ENCODE measurements around the gene SNN.

The SNN gene

GRCh38 chr16:11673091-11674000, 5.1 kb downstream of the SNN start:
- H3K4me3 ChIP-seq (ENCODE audit: low read depth, low read length): no peak overlapping the region
- TF ChIP-seq, protein P1, sequence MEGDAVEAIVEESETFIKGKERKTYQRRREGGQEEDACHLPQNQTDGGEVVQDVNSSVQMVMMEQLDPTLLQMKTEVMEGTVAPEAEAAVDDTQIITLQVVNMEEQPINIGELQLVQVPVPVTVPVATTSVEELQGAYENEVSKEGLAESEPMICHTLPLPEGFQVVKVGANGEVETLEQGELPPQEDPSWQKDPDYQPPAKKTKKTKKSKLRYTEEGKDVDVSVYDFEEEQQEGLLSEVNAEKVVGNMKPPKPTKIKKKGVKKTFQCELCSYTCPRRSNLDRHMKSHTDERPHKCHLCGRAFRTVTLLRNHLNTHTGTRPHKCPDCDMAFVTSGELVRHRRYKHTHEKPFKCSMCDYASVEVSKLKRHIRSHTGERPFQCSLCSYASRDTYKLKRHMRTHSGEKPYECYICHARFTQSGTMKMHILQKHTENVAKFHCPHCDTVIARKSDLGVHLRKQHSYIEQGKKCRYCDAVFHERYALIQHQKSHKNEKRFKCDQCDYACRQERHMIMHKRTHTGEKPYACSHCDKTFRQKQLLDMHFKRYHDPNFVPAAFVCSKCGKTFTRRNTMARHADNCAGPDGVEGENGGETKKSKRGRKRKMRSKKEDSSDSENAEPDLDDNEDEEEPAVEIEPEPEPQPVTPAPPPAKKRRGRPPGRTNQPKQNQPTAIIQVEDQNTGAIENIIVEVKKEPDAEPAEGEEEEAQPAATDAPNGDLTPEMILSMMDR (IDR thresholded peaks at IDR 0.05; ENCODE audit: low read depth, low read length): no peak

GRCh38 chr16:11674001-11674817, 6.0 kb downstream of the SNN start:
- H3K4me3 ChIP-seq (ENCODE audit: low read depth, low read length): no peak overlapping the region
- TF ChIP-seq, protein P1 (IDR thresholded peaks at IDR 0.05; ENCODE audit: low read depth, low read length): no peak

DNA sequence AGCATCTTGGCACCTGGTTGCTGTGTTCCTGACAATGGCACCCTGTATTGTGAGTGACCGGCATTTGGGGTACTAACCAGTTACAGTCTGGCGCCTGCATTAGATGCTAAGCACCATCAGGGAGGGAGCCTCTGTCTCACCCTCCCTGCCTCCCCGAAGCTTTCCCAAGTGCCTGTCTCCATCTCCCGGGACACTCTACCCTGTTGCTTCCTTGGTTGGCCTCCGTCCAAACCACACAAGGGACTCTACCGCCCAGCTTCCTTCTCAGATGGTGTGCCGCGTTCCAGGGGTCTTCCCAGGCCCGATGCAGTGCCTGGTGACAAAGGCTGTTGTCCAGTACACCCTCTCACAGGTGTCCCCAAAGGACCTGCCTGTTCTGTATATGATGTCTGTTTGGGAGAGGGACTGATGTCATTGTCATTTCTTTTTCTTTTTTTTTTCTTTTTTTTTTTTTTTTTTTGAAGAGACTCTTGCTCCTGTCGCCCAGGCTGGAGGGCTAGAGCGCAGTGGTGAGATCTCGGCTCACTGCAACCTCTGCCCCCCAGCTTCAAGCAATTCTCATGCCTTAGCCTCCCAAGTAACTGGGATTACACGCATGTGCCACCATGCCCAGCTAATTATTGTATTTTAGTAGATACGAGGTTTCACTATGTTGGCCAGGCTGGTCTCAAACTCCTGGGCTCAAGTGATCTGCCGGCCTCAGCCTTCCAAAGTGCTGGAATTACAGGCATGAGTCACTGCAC, 6.7 kb downstream of the SNN start:
- H3K4me3 ChIP-seq (ENCODE audit: low read depth, low read length): no peak overlapping the region

DNA sequence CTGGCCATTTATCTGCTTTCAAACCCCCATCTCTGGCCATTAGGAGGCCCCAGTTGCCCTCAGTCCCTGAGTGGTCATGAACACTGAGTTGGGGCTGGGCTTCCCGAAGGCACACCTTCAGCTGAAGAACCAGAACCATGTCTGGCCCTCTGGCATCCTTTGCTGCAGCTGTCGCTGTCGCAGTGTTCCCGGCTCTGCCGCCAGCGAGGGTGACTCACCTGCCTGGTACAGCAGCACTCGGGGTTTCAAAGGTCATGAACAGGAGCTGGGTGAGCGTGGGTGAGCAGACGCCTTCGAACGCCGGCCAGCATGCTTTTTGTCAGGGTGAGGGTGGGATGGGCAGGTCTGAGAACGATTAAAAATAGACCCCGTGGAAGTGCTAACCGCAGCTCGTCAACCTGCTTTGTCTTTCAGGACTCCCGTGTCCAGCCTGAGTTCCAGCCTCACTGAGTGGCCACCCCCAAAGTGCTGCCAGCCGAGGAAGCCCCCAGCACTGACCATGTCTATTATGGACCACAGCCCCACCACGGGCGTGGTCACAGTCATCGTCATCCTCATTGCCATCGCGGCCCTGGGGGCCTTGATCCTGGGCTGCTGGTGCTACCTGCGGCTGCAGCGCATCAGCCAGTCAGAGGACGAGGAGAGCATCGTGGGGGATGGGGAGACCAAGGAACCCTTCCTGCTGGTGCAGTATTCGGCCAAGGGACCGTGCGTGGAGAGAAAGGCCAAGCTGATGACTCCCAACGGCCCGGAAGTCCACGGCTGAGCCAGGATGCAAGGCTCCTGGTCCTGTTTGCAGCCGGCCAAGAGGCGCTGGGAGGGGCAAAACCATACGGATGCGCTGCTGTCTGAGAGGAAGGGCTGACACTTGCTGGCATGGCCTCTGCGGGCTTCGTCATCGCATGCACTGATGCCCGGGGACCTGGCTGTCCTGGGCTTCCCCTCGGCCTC, 7.6 kb downstream of the SNN start:
- TF ChIP-seq, protein P1 (IDR thresholded peaks at IDR 0.05; ENCODE audit: low read depth, low read length): no peak
- no peak overlapping the region for H3K4me3 ChIP-seq (ENCODE audit: low read depth, low read length)

More for the DNA sequence above, 6.7 kb downstream of the SNN start:
- TF ChIP-seq, protein P1 (IDR thresholded peaks at IDR 0.05; ENCODE audit: low read depth, low read length): no peak

DNA sequence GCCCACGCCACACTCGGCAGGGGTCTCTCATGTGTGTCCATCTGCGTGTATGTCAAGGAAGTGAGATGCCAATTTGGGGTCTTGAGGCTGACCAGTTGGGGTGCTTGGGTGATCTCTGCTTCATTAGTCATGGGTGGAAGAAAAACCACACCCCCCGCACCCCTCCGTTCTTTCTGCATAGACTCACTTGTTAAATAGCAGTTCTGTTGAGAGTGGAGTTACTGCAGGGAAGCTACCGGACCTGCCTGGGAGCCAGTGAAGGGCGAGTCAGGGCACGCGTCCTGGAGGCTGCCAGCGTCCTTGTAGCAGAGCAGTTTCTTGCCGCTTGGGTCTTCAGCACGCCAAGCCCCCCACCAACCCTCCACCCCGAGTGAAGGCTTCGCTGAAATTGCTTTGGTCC, 8.5 kb downstream of the SNN start:
- TF ChIP-seq, protein P1 (IDR thresholded peaks at IDR 0.05; ENCODE audit: low read depth, low read length): no peak

GRCh38 chr16:11677451-11677951, 9.2 kb downstream of the SNN start:
- TF ChIP-seq, protein P1 (IDR thresholded peaks at IDR 0.05; ENCODE audit: low read depth, low read length): no peak
- no peak overlapping the region for H3K4me3 ChIP-seq (ENCODE audit: low read depth, low read length)

More for the DNA sequence above, 8.5 kb downstream of the SNN start:
- no peak overlapping the region for H3K4me3 ChIP-seq (ENCODE audit: low read depth, low read length)
